ENCODE measurements around the gene MED15. TPM values are rescaled to one million over a fixed set of nuclear protein-coding genes. Genes with fewer than 3 reads are reported as not detected.
"Not testable (repeated sequence)": the region's sequence is repeated elsewhere in the genome, so short reads cannot be mapped to it uniquely, and the experiment has no call there.

Gene MED15
- total RNA-seq, 4 donors from 2014 or later: 34.0 to 54.1 (median 38.9) TPM

- TF ChIP-seq EP300 (IDR thresholded peaks at IDR 0.05): no peak
- no peak for TF ChIP-seq POLR2AphosphoS5 (IDR thresholded peaks at IDR 0.05)
- TF ChIP-seq, protein P1, sequence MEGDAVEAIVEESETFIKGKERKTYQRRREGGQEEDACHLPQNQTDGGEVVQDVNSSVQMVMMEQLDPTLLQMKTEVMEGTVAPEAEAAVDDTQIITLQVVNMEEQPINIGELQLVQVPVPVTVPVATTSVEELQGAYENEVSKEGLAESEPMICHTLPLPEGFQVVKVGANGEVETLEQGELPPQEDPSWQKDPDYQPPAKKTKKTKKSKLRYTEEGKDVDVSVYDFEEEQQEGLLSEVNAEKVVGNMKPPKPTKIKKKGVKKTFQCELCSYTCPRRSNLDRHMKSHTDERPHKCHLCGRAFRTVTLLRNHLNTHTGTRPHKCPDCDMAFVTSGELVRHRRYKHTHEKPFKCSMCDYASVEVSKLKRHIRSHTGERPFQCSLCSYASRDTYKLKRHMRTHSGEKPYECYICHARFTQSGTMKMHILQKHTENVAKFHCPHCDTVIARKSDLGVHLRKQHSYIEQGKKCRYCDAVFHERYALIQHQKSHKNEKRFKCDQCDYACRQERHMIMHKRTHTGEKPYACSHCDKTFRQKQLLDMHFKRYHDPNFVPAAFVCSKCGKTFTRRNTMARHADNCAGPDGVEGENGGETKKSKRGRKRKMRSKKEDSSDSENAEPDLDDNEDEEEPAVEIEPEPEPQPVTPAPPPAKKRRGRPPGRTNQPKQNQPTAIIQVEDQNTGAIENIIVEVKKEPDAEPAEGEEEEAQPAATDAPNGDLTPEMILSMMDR (IDR thresholded peaks at IDR 0.05): no peak
- no peak for TF ChIP-seq POLR2A (IDR thresholded peaks at IDR 0.05; ENCODE audit: low read depth)
- Histone ChIP-seq H3K9me3 (no peaks in the 10 kb centered on the region), H3K36me3 (peaks cover 4 to 40% (median 23%) of the 10 kb centered on the region in 4 donors), H3K4me1 (peaks cover 0 to 8% (median 5%) of the 10 kb centered on the region in 4 donors), H3K27me3 (no peaks in the 10 kb centered on the region), H3K27ac (replicated peaks in 1 of 4) (no peak overlapping the region), H3K4me3 (no peak overlapping the region)
- intact Hi-C loops (cut with DNase I): no loop called here
- DNase-seq (ENCODE audit: extremely low spot score): no peak
- WGBS: 87% methylated on average over 11 of the region's 11 CpGs
Measured at GRCh38 chr22:20472629-20473442, 34.6 kb upstream of the MED15 start.

GRCh38 chr22:20475115-20475436 is 32.3 kb upstream of the MED15 start:
- TF ChIP-seq POLR2A (IDR thresholded peaks at IDR 0.05; ENCODE audit: low read depth) (no peak), EP300 (IDR thresholded peaks at IDR 0.05) (no peak), POLR2AphosphoS5 (IDR thresholded peaks at IDR 0.05) (no peak)
- TF ChIP-seq, protein P1 (IDR thresholded peaks at IDR 0.05): no peak
- intact Hi-C loops (cut with DNase I): no loop called here
- WGBS: 100% methylated on average over 4 of the region's 4 CpGs
- DNase-seq (ENCODE audit: extremely low spot score): no peak
- H3K27ac ChIP-seq (replicated peaks in 1 of 4): no peak overlapping the region
- peaks cover 4 to 18% (median 12%) of the 10 kb centered on the region in 4 donors for H3K36me3 ChIP-seq
- H3K27me3 ChIP-seq: no peaks in the 10 kb centered on the region
- H3K4me1 ChIP-seq: peaks cover 0 to 8% (median 5%) of the 10 kb centered on the region in 4 donors
- no peak overlapping the region for H3K4me3 ChIP-seq
- no peaks in the 10 kb centered on the region for H3K9me3 ChIP-seq

- not testable (repeated sequence) for DNase-seq (ENCODE audit: extremely low spot score)
- 94% methylated on average over 12 of the region's 12 CpGs for WGBS
Measured at GRCh38 chr22:20475569-20475968, 31.8 kb upstream of the MED15 start.

GRCh38 chr22:20478059-20478458 is 29.4 kb upstream of the MED15 start:
- H3K27me3 ChIP-seq; DNase-seq (ENCODE audit: extremely low spot score); H3K4me3 ChIP-seq; H3K9me3 ChIP-seq; H3K4me1 ChIP-seq; H3K36me3 ChIP-seq; H3K27ac ChIP-seq (replicated peaks in 1 of 4); intact Hi-C loops (cut with DNase I): not testable (repeated sequence)
- 96% methylated on average over 6 of the region's 6 CpGs for WGBS

More at GRCh38 chr22:20475569-20475968, 31.8 kb upstream of the MED15 start:
- H3K27ac ChIP-seq (replicated peaks in 1 of 4); intact Hi-C loops (cut with DNase I); H3K4me1 ChIP-seq; H3K9me3 ChIP-seq; H3K4me3 ChIP-seq; H3K27me3 ChIP-seq: not testable (repeated sequence)
- peaks cover 4 to 13% (median 8%) of the 10 kb centered on the region in 4 donors for H3K36me3 ChIP-seq

GRCh38 chr22:20479612-20480196 is 27.7 kb upstream of the MED15 start:
- DNase-seq (ENCODE audit: extremely low spot score): no peak
- Histone ChIP-seq H3K27me3 (no peaks in the 10 kb centered on the region), H3K27ac (replicated peaks in 1 of 4) (no peak overlapping the region), H3K9me3 (no peaks in the 10 kb centered on the region), H3K4me3 (no peak overlapping the region), H3K4me1 (peaks cover 0 to 8% (median 5%) of the 10 kb centered on the region in 4 donors), H3K36me3 (peaks cover 0 to 14% (median 10%) of the 10 kb centered on the region in 4 donors)
- TF ChIP-seq POLR2AphosphoS5 (IDR thresholded peaks at IDR 0.05) (no peak), POLR2A (IDR thresholded peaks at IDR 0.05; ENCODE audit: low read depth) (no peak), EP300 (IDR thresholded peaks at IDR 0.05) (no peak)
- TF ChIP-seq, protein P1 (IDR thresholded peaks at IDR 0.05): no peak
- intact Hi-C loops (cut with DNase I): no loop called here
- 100% methylated on average over 1 of the region's 1 CpG for WGBS

DNA sequence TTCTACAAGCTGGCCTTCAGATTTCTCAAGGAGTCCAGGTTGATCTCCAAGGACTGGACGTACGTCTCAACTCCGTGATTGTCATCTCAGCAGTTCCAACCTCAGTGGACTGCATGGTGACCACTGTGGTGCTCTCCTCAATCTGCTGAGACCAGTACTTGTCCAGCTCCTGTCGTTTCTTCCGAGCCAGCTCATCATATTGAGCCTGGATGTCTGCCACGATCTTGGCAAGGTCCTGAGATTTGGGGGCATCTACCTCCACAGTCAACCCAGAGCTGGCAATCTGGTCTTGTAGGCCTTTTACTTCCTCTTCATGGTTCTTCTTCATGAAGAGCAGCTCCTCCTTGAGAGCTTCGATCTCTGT is 24.3 kb upstream of the MED15 start:
- H3K27ac ChIP-seq (replicated peaks in 1 of 4); H3K9me3 ChIP-seq; DNase-seq (ENCODE audit: extremely low spot score); H3K4me1 ChIP-seq; H3K27me3 ChIP-seq; intact Hi-C loops (cut with DNase I); H3K4me3 ChIP-seq: not testable (repeated sequence)
- WGBS: 99% methylated on average over 7 of the region's 7 CpGs
- H3K36me3 ChIP-seq: peaks cover 0 to 23% (median 11%) of the 10 kb centered on the region in 4 donors

Measured in esophagus muscularis mucosa (tissue), 4 donors.